Activated naive CD8-positive, alpha-beta T cell treated with anti-CD3 and anti-CD28 coated beads for 36 hours (primary cell): ENCODE measurements around the gene CINP. TPM values are rescaled to one million over a fixed set of nuclear protein-coding genes. Genes with fewer than 3 reads are reported as not detected.
"Not testable (repeated sequence)": the region's sequence is repeated elsewhere in the genome, so short reads cannot be mapped to it uniquely, and the experiment has no call there.

Experiments
- DNase-seq: peaks from one replicate; pipeline ENCODE4 v3.0.0; 2021
- H3K27ac Mint-ChIP-seq: one replicate; pipeline ENCODE4 v1.8.0; 2022; ENCODE audit warnings: mild to moderate bottlenecking, moderate library complexity, mixed read lengths
- H3K27me3 Mint-ChIP-seq: one replicate; pipeline ENCODE4 v1.8.0; 2022; ENCODE audit warnings: mild to moderate bottlenecking, mixed read lengths
- H3K36me3 Mint-ChIP-seq: one replicate; pipeline ENCODE4 v1.8.0; 2021; ENCODE audit warnings: mild to moderate bottlenecking, mixed read lengths
- H3K4me1 Mint-ChIP-seq: one replicate; pipeline ENCODE4 v1.8.0; 2021; ENCODE audit warnings: mixed read lengths
- H3K4me3 Mint-ChIP-seq: one replicate; pipeline ENCODE4 v1.8.0; 2022; ENCODE audit warnings: mild to moderate bottlenecking, moderate library complexity, mixed read lengths
- H3K9me3 Mint-ChIP-seq: one replicate; pipeline ENCODE4 v1.8.0; 2022; ENCODE audit warnings: mixed read lengths
- total RNA-seq, 2 experiments: library from RNA; stranded (reverse); gene quantifications; one replicate each; pipeline ENCODE4 v1.2.3, GENCODE V29; 2021

The CINP gene
- total RNA-seq, 2 experiments from 2014 or later: 59.2 to 61.8 TPM

DNA sequence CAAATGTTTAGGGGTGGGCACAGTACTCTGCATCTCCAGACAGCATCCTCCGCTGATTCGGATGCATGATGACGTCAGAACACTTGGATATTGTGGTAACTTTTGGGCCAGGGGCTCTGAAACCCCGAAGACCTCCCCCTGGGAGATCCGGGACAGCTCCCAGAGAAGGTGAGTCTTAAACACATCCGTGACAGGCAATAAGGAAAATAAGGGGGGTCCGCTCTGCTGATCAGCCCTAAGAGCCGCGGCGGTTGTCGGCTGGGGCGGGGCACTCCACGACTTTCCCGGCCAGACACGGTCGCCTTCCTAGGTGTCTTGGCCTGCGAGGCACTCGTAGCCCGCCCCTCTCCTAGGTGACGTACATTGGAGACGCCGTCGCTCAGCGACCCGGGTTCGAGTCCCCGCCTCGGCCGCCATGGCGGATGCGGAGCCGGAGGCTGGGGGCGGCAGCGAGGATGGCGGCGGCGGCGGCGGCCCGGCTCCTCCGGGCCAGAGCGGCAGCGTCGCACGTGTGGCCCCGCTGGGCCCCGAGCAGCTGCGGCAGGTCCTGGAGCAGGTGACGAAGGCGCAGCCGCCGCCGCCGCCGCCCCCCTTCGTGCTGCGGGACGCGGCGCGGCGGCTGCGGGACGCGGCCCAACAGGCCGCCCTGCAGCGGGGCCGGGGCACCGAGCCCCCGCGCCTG is 43.2 kb downstream of the CINP start, which contains the start of gene ZNF839:
ZNF839 (plus strand) TSS at position 396 of the 682 bp plus-strand sequence; CDS start at position 416, 20 bp downstream.
- Mint-ChIP-seq H3K9me3 (no peaks in the 10 kb centered on the region), H3K27me3 (peaks cover 4% of the 10 kb centered on the region), H3K36me3 (no peaks in the 10 kb centered on the region), H3K4me1 (peaks cover 56% of the 10 kb centered on the region), H3K4me3 (peak within 1 kb of the TSS; percentile 96), H3K27ac (peak within 1 kb of the TSS; percentile 97)
- DNase-seq: peak; percentile 95

GRCh38 chr14:102318781-102319276 is 43.9 kb downstream of the CINP start:
- peak overlapping the region; percentile 97 for H3K27ac Mint-ChIP-seq
- peaks cover 61% of the 10 kb centered on the region for H3K4me1 Mint-ChIP-seq

DNA sequence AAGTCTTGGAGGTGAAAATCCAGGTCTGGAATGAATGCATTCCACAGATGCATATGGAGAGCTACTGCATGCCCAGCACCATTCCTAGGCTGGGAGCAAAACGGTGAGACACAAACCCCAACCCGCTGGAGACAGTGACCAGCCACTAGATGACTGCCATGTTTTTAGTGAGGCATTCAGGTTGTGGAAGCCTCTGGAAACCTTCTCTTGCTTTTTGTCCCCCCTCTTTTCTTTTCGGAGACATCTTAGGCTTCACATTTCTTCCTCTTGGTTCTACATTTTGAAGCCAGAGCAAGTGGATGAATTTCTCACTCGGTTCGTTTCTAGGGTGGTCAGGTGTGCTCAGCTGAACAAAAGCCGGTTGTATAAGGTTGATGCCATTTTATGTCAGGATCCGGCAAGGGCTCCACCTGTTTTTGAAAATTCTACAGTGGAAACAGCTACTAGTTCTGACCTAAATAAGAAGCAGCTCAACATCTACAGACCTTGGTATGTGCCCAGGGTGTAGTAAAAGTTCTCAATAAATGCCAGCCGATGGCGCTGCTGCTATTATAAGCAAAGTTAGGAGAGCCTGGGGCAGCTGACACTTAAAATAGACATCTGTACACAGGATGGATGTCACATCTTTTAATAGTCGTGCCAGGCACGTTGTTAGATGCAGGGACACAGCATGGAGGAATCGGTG is 45.0 kb downstream of the CINP start:
- peak overlapping the region; percentile 84 for H3K4me3 Mint-ChIP-seq
- DNase-seq: no peak
- H3K36me3 Mint-ChIP-seq: no peaks in the 10 kb centered on the region
- peak overlapping the region; percentile 87 for H3K27ac Mint-ChIP-seq
- H3K27me3 Mint-ChIP-seq: peaks cover 4% of the 10 kb centered on the region
- H3K9me3 Mint-ChIP-seq: no peaks in the 10 kb centered on the region
- peaks cover 58% of the 10 kb centered on the region for H3K4me1 Mint-ChIP-seq

More at GRCh38 chr14:102318781-102319276, 43.9 kb downstream of the CINP start:
- no peaks in the 10 kb centered on the region for H3K36me3 Mint-ChIP-seq
- H3K9me3 Mint-ChIP-seq: no peaks in the 10 kb centered on the region
- no peak for DNase-seq
- peak overlapping the region; percentile 96 for H3K4me3 Mint-ChIP-seq
- peaks cover 4% of the 10 kb centered on the region for H3K27me3 Mint-ChIP-seq

- H3K4me1 Mint-ChIP-seq: peaks cover 55% of the 10 kb centered on the region
- H3K27me3 Mint-ChIP-seq: peaks cover 4% of the 10 kb centered on the region
- H3K9me3 Mint-ChIP-seq: no peaks in the 10 kb centered on the region
- peak overlapping the region; percentile 84 for H3K4me3 Mint-ChIP-seq
- peak; percentile 94 for DNase-seq
- no peaks in the 10 kb centered on the region for H3K36me3 Mint-ChIP-seq
- H3K27ac Mint-ChIP-seq: peak overlapping the region; percentile 87
Observed at GRCh38 chr14:102316743-102317563, 45.7 kb downstream of the CINP start.

- H3K4me1 Mint-ChIP-seq: peaks cover 50% of the 10 kb centered on the region
- peak overlapping the region; percentile 87 for H3K27ac Mint-ChIP-seq
- H3K27me3 Mint-ChIP-seq: peaks cover 4% of the 10 kb centered on the region
- H3K4me3 Mint-ChIP-seq: peak overlapping the region; percentile 84
- peak; percentile 23 for DNase-seq
- no peaks in the 10 kb centered on the region for H3K9me3 Mint-ChIP-seq
- no peaks in the 10 kb centered on the region for H3K36me3 Mint-ChIP-seq
Observed at GRCh38 chr14:102316338-102316742, 46.4 kb downstream of the CINP start.

- Mint-ChIP-seq H3K4me3 (peak overlapping the region; percentile 85), H3K36me3 (no peaks in the 10 kb centered on the region), H3K27me3 (peaks cover 4% of the 10 kb centered on the region), H3K9me3 (no peaks in the 10 kb centered on the region), H3K4me1 (peaks cover 41% of the 10 kb centered on the region), H3K27ac (no peak overlapping the region)
- DNase-seq: no peak
Observed at GRCh38 chr14:102315121-102315520, 47.6 kb downstream of the CINP start.

DNA sequence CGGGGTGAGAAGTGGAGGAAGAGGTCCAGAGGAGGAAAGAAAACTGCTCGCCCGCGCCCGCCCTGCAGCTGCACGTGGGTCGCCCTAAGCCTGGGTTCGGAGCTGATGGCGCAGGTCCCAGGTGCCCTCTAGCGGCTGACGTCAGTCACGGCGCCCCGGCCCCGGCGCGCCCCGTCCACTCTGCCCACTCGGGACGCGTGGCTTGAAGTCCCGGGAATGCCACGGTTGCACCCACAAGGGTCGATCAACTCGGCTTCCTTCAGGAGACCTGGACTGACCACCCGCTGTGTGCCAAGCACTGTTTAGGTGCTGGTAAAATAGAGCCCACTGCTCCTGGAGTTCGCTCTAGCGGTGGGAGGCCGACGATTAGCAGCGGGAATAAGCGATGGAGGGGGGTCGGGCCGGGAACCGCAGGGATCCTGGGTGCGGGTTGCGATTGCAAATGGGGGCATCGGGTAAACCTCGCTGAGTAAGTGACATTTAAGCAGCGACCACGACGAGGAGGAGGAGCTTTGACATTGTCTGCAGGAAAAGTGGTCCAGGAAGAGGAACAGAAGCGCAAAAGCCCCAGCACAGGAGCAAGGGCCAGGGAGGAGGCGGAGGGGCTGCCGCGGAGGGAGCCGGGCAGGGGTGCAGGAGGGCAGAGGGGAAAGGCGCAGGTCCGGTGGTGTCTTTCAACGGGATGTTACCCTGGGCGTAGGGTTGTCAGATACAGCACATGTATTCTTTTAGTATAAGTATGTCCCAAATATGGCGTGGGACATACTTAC is 48.3 kb downstream of the CINP start:
- Mint-ChIP-seq H3K9me3 (no peaks in the 10 kb centered on the region), H3K4me1 (peaks cover 41% of the 10 kb centered on the region), H3K4me3 (peak overlapping the region; percentile 85), H3K27ac (peak overlapping the region; percentile 68), H3K27me3 (peaks cover 4% of the 10 kb centered on the region), H3K36me3 (no peaks in the 10 kb centered on the region)
- DNase-seq: peak; percentile 82

- DNase-seq: peak; percentile 97
- Mint-ChIP-seq H3K4me1 (peaks cover 8% of the 10 kb centered on the region), H3K27me3 (peaks cover 4% of the 10 kb centered on the region), H3K9me3 (no peaks in the 10 kb centered on the region), H3K27ac (peak within 1 kb of the TSS; percentile 86), H3K36me3 (no peaks in the 10 kb centered on the region), H3K4me3 (peak within 1 kb of the TSS; percentile 94)
Observed at GRCh38 chr14:102304611-102305506, 57.8 kb downstream of the CINP start, which contains the start of gene MOK. TSS of gene MOK (minus strand) at chr14:102305164. CDS start at chr14:102304968, 196 bp downstream.

GRCh38 chr14:102303664-102304063 is 59.0 kb downstream of the CINP start:
- no peak overlapping the region for H3K27ac Mint-ChIP-seq

DNA sequence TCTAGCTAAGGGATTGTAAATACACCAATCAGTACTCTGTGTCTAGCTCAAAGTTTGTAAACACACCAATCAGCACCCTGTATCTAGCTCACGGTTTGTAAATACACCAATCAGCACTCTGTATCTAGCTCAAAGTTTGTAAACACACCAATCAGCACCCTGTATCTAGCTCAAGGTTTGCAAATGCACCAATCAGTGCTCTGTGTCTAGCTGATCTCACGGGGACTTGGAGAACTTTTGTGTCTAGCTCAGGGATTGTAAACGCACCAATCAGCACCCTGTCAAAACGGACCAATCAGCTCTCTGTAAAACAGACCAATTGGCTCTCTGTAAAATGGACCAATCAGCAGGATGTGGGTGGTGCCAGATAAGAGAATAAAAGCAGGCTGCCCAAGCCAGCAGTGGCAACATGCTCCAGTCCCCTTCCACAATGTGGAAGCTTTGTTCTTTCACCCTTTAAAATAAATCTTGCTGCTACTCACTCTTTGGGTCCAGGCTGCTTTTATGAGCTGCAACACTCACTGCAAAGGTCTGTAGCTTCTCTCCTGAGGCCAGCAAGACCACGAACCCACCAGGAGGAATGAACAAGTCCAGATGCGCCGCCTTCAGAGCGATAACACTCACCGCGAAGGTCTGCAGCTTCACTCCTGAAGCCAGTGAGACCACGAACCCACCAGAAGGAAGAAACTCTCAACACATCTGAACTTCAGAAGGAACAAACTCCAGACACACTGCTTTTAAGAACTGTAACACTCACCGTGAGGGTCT is 64.2 kb downstream of the CINP start:
- not testable (repeated sequence) for H3K27ac Mint-ChIP-seq, H3K9me3 Mint-ChIP-seq, H3K36me3 Mint-ChIP-seq, H3K27me3 Mint-ChIP-seq, DNase-seq, H3K4me1 Mint-ChIP-seq
- H3K4me3 Mint-ChIP-seq: peak overlapping the region; percentile 7

More at GRCh38 chr14:102303664-102304063, 59.0 kb downstream of the CINP start:
- H3K4me1 Mint-ChIP-seq: peaks cover 9% of the 10 kb centered on the region
- no peaks in the 10 kb centered on the region for H3K36me3 Mint-ChIP-seq
- peaks cover 4% of the 10 kb centered on the region for H3K27me3 Mint-ChIP-seq
- no peak for DNase-seq
- peaks cover under 1% of the 10 kb centered on the region for H3K9me3 Mint-ChIP-seq
- peak overlapping the region; percentile 37 for H3K4me3 Mint-ChIP-seq
